ENCODE results near the gene DAB2IP. TPM values are rescaled to one million over a fixed set of nuclear protein-coding genes. Genes with fewer than 3 reads are reported as not detected.

DAB2IP gene
- total RNA-seq, 4 donors from 2014 or later = 42.0 to 93.4 (median 47.9) TPM

- 80 to 90% methylated on average over 1 to 2 of the region's 11 CpGs for WGBS, 2 donors (ENCODE audit: low coverage in 1 of 2)
- TF ChIP-seq POLR2A (IDR thresholded peaks at IDR 0.05) (no peak), EP300 (IDR thresholded peaks at IDR 0.05) (no peak), CTCF (IDR thresholded peaks at IDR 0.05) (no peak), POLR2AphosphoS5 (IDR thresholded peaks at IDR 0.05) (no peak)
- no peaks in the 10 kb centered on the region for H3K27me3 ChIP-seq
- no peak overlapping the region for H3K27ac ChIP-seq
- H3K9me3 ChIP-seq = no peaks in the 10 kb centered on the region
- peaks cover 0 to 20% of the 10 kb centered on the region in 2 donors for H3K36me3 ChIP-seq
- no peaks in the 10 kb centered on the region for H3K4me1 ChIP-seq
- no peak overlapping the region for H3K4me3 ChIP-seq
- no peak for ATAC-seq
Observed at GRCh38 chr9:121820286-121821005, 169.0 kb downstream of the DAB2IP start.

- no peak overlapping the region for H3K4me3 ChIP-seq
- H3K9me3 ChIP-seq = no peaks in the 10 kb centered on the region
- H3K36me3 ChIP-seq = peaks cover 0 to 20% of the 10 kb centered on the region in 2 donors
- no peaks in the 10 kb centered on the region for H3K27me3 ChIP-seq
- H3K4me1 ChIP-seq = no peaks in the 10 kb centered on the region
- no peak for TF ChIP-seq POLR2AphosphoS5 (IDR thresholded peaks at IDR 0.05)
- TF ChIP-seq EP300 (IDR thresholded peaks at IDR 0.05) = no peak
- no peak for TF ChIP-seq POLR2A (IDR thresholded peaks at IDR 0.05)
- TF ChIP-seq CTCF (IDR thresholded peaks at IDR 0.05) = no peak
- H3K27ac ChIP-seq = no peak overlapping the region
- WGBS, 2 donors (ENCODE audit: low coverage in 1 of 2) = 100% methylated on average over 1 to 2 of the region's 5 CpGs
- ATAC-seq = no peak
Observed at GRCh38 chr9:121821326-121821725, 169.9 kb downstream of the DAB2IP start.

GRCh38 chr9:121822093-121823085 is 171.0 kb downstream of the DAB2IP start:
- H3K36me3 ChIP-seq = peaks cover 0 to 20% of the 10 kb centered on the region in 2 donors
- ATAC-seq = no peak
- no peak overlapping the region for H3K27ac ChIP-seq
- H3K9me3 ChIP-seq = no peaks in the 10 kb centered on the region
- TF ChIP-seq CTCF (IDR thresholded peaks at IDR 0.05) = no peak
- TF ChIP-seq POLR2A (IDR thresholded peaks at IDR 0.05) = no peak
- no peak for TF ChIP-seq EP300 (IDR thresholded peaks at IDR 0.05)
- no peak for TF ChIP-seq POLR2AphosphoS5 (IDR thresholded peaks at IDR 0.05)
- no peaks in the 10 kb centered on the region for H3K4me1 ChIP-seq
- no peaks in the 10 kb centered on the region for H3K27me3 ChIP-seq
- no peak overlapping the region for H3K4me3 ChIP-seq
- WGBS, 2 donors (ENCODE audit: low coverage in 1 of 2) = 95 to 100% methylated on average over 1 to 15 of the region's 34 CpGs

GRCh38 chr9:121823451-121824169 is 172.2 kb downstream of the DAB2IP start:
- 90 to 95% methylated on average over 10 to 11 of the region's 13 CpGs for WGBS, 2 donors (ENCODE audit: low coverage in 1 of 2)

More at GRCh38 chr9:121823451-121824169, 172.2 kb downstream of the DAB2IP start:
- Histone ChIP-seq H3K4me3 (no peak overlapping the region), H3K36me3 (peaks cover 0 to 20% of the 10 kb centered on the region in 2 donors), H3K27ac (no peak overlapping the region), H3K9me3 (no peaks in the 10 kb centered on the region), H3K27me3 (no peaks in the 10 kb centered on the region), H3K4me1 (no peaks in the 10 kb centered on the region)
- TF ChIP-seq EP300 (IDR thresholded peaks at IDR 0.05) = no peak
- no peak for TF ChIP-seq POLR2A (IDR thresholded peaks at IDR 0.05)
- TF ChIP-seq CTCF (IDR thresholded peaks at IDR 0.05) = no peak
- TF ChIP-seq POLR2AphosphoS5 (IDR thresholded peaks at IDR 0.05) = no peak
- ATAC-seq = no peak
